ENCODE measurements around the gene TM4SF20. TPM values are rescaled to one million over a fixed set of nuclear protein-coding genes. Genes with fewer than 3 reads are reported as not detected.

The TM4SF20 gene
- total RNA-seq, 1 experiment from 2014 or later = not detected

GRCh38 chr2:227420087-227421052, 41.3 kb upstream of the TM4SF20 start:
- Histone ChIP-seq H3K27me3 (replicated peaks; ENCODE audit: insufficient read depth, low read depth, low read length, poor library complexity) (no peaks in the 10 kb centered on the region), H3K9me3 (ENCODE audit: low read depth, low read length, poor library complexity, severe bottlenecking) (no peaks in the 10 kb centered on the region), H3K4me3 (ENCODE audit: low read depth, low read length, poor library complexity, severe bottlenecking) (no peak overlapping the region), H3K27ac (ENCODE audit: low read depth, low read length, poor library complexity, severe bottlenecking) (no peak overlapping the region), H3K4me1 (ENCODE audit: insufficient read depth, low read length, poor library complexity, severe bottlenecking) (peaks cover 11% of the 10 kb centered on the region), H3K36me3 (ENCODE audit: insufficient read depth, low read length, poor library complexity, severe bottlenecking) (no peaks in the 10 kb centered on the region)
- ChIA-PET CTCF (no interaction called here), POLR2A (ENCODE audit: low non-redundant PET) (no interaction called here)
- BruUV-seq (replicated peaks) = no TSS peak
- intact Hi-C loops (cut with micrococcal nuclease; ENCODE audit: unreplicated experiment) = no loop called here
- no peak for TF ChIP-seq EZH2 (IDR thresholded peaks at IDR 0.05; ENCODE audit: borderline replicate concordance, low read depth, low read length, poor library complexity, severe bottlenecking)
- TF ChIP-seq CTCF (conservative IDR thresholded peaks at IDR 0.05; ENCODE audit: low read depth, low read length) = no peak
- DNase-seq (ENCODE audit: low spot score) = no peak

DNA sequence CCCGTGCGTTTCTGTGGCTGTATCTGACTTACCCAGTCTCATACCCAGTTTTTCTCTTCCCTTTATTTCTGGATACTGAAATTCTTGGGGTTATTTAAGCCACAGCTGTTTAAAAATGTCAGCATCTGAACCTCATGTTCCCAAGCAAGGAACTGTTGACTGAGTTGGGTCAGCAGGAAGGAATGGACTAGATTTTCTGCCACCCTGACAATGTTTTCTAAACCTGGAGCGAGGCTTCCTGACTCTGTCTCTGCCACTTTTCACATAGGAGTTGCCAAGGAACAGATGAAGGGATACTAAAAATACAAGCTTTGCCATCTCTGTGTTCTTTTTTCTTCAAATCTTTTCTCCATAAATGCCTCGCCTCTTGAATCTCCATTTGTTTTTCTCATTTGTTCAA, 37.6 kb upstream of the TM4SF20 start:
- DNase-seq (ENCODE audit: low spot score) = no peak
- TF ChIP-seq CTCF (conservative IDR thresholded peaks at IDR 0.05; ENCODE audit: low read depth, low read length) (no peak), EZH2 (IDR thresholded peaks at IDR 0.05; ENCODE audit: borderline replicate concordance, low read depth, low read length, poor library complexity, severe bottlenecking) (no peak)
- Histone ChIP-seq H3K27me3 (replicated peaks; ENCODE audit: insufficient read depth, low read depth, low read length, poor library complexity) (no peaks in the 10 kb centered on the region), H3K27ac (ENCODE audit: low read depth, low read length, poor library complexity, severe bottlenecking) (peak overlapping the region; percentile 65), H3K4me1 (ENCODE audit: insufficient read depth, low read length, poor library complexity, severe bottlenecking) (peaks cover 34% of the 10 kb centered on the region), H3K4me3 (ENCODE audit: low read depth, low read length, poor library complexity, severe bottlenecking) (no peak overlapping the region), H3K9me3 (ENCODE audit: low read depth, low read length, poor library complexity, severe bottlenecking) (no peaks in the 10 kb centered on the region), H3K36me3 (ENCODE audit: insufficient read depth, low read length, poor library complexity, severe bottlenecking) (no peaks in the 10 kb centered on the region)
- BruUV-seq (replicated peaks) = no TSS peak
- intact Hi-C loops (cut with micrococcal nuclease; ENCODE audit: unreplicated experiment) = no loop called here
- ChIA-PET POLR2A (ENCODE audit: low non-redundant PET) (no interaction called here), CTCF (no interaction called here)

DNA sequence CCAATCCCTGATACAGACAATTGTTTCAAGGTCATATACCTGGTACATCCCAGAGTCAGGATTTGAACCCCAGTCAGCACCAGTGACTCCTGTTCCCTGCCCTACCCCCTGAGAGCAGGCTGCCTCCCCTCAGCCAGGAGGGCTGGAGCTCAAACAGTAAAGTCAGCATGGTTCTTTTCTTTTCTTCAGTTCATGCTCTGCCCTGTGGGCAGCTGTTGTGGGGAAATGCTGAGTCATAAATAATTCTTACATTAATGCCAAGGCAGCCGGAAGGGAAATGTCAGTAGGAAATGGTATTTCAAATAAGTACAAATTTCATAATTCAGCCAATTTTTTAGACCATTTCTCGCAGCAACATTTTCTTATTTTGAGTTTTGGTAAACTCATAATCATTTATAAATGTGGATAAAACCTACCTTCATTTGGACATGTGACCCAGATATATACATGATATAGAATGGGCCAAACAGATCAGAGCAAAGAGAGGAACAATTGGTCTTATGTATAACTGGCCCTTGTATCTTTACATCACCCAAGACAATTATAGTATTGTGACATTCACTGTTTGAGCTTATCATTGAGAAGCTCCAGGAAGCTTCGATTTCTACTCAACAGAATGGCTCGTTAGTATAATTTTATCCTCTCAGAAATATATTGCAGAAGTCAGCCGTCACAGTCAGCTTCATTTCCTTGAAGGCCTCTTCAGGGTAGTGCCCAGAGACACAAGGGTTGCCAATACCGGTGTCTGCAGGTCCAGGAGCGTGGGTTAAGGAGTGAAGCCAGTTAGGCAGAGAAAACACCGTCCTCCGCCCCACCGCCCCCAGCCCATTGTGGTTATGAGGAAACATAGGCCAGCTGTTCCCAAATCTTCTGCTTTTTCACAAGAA, 36.7 kb upstream of the TM4SF20 start:
- intact Hi-C loops (cut with micrococcal nuclease; ENCODE audit: unreplicated experiment) = no loop called here
- BruUV-seq (replicated peaks) = no TSS peak
- Histone ChIP-seq H3K4me1 (ENCODE audit: insufficient read depth, low read length, poor library complexity, severe bottlenecking) (peaks cover 41% of the 10 kb centered on the region), H3K27ac (ENCODE audit: low read depth, low read length, poor library complexity, severe bottlenecking) (peak overlapping the region; percentile 65), H3K4me3 (ENCODE audit: low read depth, low read length, poor library complexity, severe bottlenecking) (no peak overlapping the region), H3K27me3 (replicated peaks; ENCODE audit: insufficient read depth, low read depth, low read length, poor library complexity) (no peaks in the 10 kb centered on the region), H3K36me3 (ENCODE audit: insufficient read depth, low read length, poor library complexity, severe bottlenecking) (no peaks in the 10 kb centered on the region), H3K9me3 (ENCODE audit: low read depth, low read length, poor library complexity, severe bottlenecking) (no peaks in the 10 kb centered on the region)
- peak; percentile 92 for DNase-seq (ENCODE audit: low spot score)
- CTCF ChIA-PET = interaction anchor here (0.5 to 2.0 kb wide), 5 partner anchors 10 to 351 kb away, joined by 3 to 9 read pairs (median 8); no protein-coding TSS in a partner anchor
- no peak for TF ChIP-seq EZH2 (IDR thresholded peaks at IDR 0.05; ENCODE audit: borderline replicate concordance, low read depth, low read length, poor library complexity, severe bottlenecking)
- TF ChIP-seq CTCF (conservative IDR thresholded peaks at IDR 0.05; ENCODE audit: low read depth, low read length) = no peak
- POLR2A ChIA-PET (ENCODE audit: low non-redundant PET) = interaction anchor here (0.9 kb wide), 1 partner anchor 20 kb away, joined by 19 read pairs; no protein-coding TSS in a partner anchor

Data from A673 (cell line).